GM19395 (cell line): ENCODE data around the gene PHACTR4.
"Not testable (repeated sequence)": the region's sequence is repeated elsewhere in the genome, so short reads cannot be mapped to it uniquely, and the experiment has no call there.

ENCODE experiments used
- ATAC-seq: cut with Tn5 transposase; IDR thresholded peaks from one replicate; pipeline ENCODE4 v1.9.1; 2021; ENCODE audit warnings: mild to moderate bottlenecking, moderate library complexity; ENCODE audit not compliant: unreplicated experiment

The PHACTR4 gene

DNA sequence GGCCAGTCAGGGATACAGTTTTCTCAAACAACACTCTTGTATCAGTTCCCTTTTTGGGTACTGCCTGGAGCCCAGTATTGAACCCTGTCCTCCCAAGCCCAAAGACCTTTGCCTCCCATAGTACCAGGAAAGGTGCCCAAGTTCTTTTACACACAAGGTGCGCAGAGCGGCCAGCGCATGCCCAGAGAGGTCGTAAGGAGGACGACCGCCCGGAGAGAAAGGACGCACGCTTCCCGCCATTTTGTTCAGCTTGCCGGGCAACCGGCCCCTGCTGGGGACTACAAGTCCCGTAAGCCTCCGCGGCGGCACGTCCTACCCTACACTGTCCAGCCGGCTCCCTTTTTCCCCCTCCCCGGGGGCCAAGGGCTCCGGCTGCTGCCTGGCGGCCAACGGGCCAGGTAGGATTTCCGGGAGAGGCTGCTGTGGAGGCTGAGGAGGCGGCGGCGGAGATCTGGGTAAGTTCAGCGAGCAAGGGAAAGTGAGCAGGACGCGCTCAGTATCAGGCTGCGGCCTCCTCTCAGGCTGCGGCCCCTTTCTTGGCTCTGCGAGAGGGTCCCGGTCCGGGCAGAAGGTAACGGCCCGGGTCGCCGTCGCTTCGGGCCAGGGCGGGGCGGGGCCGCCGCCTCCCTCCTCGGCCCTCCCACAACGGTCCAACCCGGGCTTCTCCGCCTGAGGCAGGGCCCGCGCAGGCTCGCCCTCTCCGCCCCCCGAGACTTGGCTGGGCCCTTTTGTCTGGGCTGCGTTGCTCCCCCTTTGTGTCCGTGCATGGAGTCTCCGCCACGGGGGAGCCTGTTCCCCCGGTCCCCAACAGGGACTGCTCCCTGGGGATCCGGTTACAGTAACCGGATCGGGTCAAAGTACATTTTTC lies at the start of gene PHACTR4:
Gene PHACTR4, plus strand, starts transcription at position 370 of the 868 bp plus-strand sequence. CDS start 37,708 bp downstream, outside the sequence.
- ATAC-seq, result peak; percentile 87

GRCh38 chr1:28322194-28322593 lies 47.3 kb upstream of the PHACTR4 start:
- ATAC-seq, result no peak

GRCh38 chr1:28323720-28324119 lies 45.8 kb upstream of the PHACTR4 start:
- no peak for ATAC-seq

- ATAC-seq, result no peak
These were observed 43.0 kb upstream of the PHACTR4 start for GRCh38 chr1:28326515-28326914.

- ATAC-seq, result no peak
These were observed 42.6 kb upstream of the PHACTR4 start for GRCh38 chr1:28326984-28327383.

GRCh38 chr1:28327431-28327830 lies 42.1 kb upstream of the PHACTR4 start:
- not testable (repeated sequence) for ATAC-seq

DNA sequence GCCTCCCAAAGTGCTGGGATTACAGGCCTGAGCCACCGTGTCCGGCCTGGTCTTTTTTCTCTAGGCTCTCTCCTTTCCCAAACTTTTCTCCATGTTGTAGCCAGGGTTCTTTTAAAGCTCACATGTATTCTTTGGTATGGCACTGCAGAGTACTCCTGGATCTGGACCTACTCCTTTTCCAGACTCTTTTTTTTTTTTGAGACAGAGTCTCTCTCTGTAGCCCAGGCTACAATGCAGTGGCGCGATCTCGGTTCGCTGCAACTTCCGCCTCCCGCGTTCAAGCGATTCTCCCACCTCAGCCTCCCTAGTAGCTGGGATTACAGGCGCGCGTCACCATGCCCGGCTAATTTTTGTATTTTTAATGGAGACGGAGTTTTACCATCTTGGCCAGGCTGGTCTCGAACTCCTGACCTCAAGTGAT lies 41.3 kb upstream of the PHACTR4 start:
- no peak for ATAC-seq

DNA sequence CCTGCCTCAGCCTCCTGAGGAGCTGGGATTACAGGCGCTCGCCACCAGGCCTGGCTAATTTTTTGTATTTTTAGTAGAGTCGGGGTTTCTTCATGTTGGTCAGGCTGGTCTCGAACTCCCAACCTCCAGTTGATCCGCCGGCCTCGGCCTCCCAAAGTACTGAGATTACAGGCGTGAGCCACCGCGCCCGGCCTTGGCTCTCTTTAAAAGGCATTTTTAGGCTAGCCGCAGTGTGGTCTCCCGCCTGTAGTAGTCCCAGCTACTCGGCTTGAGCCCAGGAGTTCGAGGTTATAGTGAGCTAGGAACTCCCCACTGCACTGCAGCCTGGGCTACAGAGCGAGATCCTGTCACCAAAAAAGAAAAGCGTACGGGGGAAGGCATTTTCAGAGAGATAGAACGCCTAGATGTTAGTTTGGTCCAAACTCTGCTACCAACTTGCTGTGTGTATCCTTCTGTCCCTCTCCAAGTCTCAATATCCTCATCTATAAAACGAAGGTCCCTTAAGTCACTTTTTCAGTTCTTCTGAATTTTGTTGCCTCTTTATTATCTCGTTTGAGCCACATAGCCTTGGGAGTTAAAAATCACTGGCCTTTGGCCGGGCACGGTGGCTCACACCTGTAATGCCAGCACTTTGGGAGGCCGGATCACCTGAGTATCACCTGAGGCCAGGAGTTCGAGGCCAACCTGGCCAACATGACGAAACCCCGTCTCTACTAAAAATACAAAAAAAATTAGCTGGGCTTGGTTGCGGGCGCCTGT lies 40.0 kb upstream of the PHACTR4 start:
- no peak for ATAC-seq

DNA sequence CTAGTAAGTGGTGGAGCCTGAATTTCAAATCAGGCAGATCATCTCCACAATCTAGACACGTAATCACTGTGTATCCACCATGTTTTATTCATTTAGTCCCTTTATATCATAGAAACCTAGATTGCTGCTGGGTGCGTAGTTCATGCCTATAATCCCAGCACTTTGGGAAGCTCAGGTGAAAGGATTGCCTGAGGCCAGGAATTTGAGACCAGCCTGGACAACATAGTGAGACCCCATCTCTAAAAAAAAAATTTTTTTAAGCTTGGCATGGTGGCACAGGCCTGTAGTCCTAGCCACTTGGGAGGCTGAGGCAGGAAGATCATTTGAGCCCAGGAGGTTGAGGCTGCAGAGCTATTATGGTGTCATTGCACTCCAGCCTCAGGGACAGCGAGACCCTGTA lies 30.6 kb upstream of the PHACTR4 start:
- ATAC-seq, result no peak

DNA sequence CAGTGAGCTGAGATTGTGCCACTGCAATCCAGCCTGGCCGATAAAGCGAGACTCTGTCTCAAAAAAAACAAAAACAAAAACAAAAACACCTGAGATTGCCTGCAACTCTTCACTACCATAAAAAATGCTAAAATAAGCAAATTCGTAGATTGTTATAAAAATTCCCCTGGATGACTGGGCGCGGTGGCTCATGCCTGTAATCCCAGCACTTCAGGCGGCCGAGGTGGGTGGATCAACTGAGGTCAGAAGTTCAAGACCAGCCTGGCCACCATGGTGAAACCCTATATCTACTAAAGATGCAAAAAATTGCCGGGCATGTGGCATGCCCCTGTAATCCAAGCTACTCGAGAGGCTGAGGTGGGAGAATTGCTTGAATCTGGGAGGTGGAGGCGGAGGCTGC lies 30.0 kb upstream of the PHACTR4 start:
- no peak for ATAC-seq

DNA sequence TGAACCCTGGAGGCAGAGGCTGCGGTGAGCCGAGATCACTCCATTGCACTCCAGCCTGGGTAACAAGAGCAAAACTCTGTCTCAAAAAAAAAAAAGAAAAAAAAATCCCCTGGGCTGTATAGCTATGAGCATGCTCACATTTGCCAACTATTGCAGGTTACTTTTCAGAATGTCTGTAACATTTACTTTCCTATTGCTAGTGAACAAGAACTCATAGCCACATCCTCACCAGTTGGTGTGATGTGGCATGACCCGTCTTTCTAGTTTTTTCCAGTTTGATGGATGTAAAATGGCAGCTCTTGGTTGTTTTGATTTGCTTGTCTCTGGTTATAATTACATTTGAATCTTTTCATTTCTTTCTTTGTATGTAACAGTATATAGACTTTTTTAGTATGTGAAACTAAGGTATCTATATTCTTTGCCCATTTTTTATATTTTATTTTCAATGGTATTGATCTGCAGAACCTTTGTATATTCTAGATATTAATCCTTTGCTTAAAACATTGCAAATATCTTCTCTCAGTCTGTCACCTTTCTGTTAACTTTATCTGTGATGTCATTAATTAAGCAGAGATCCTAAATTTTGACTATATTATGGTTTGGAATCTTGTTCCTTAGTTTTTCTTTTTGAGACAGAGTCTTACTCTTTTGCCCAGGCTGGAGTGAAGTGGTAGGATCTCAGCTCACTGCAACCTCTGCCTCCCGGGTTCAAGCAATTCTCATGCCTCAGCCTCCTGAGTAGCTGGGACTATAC lies 29.1 kb upstream of the PHACTR4 start:
- no peak for ATAC-seq

DNA sequence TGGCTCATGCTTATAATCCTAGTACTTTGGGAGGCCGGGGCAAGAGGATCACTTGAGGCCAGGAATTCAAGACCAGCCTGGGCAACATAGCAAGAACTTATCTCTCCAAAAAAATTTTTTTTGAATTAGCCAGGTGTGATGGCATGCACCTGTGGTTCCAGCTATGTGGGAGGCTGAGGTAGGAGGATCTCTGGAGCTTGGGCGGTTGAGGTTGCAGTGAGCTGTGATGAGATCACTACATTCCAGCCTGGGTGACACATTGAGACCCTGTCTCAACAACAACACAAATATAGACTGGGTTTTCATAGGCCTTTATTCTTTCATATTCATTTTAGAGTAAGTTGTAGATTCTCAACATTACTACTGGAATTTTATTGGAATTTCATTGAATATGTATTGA lies 27.9 kb upstream of the PHACTR4 start:
- ATAC-seq, result no peak

DNA sequence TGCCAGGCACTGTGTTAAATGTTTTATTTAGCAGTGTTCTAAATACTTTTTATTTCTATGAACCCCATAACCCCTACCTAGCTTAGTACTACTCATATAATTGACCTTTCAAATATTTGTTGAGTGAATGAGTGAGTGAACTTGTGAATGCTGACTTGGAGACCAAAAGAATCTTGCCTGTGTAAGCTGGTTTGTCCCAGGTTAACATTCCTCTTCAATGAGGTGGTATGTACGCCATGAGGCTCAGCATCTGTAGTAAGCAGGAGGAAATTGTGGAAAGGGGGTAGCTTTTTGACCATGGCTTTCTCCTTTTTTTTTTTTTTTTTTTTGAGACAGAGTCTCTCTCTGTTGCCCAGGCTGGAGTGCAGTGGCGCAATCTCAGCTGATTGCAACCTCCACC lies 26.1 kb upstream of the PHACTR4 start:
- ATAC-seq, result no peak

- ATAC-seq, result not testable (repeated sequence)
These were observed 16.2 kb upstream of the PHACTR4 start for GRCh38 chr1:28353248-28353810.

GRCh38 chr1:28354121-28354520 lies 15.4 kb upstream of the PHACTR4 start:
- ATAC-seq, result no peak

DNA sequence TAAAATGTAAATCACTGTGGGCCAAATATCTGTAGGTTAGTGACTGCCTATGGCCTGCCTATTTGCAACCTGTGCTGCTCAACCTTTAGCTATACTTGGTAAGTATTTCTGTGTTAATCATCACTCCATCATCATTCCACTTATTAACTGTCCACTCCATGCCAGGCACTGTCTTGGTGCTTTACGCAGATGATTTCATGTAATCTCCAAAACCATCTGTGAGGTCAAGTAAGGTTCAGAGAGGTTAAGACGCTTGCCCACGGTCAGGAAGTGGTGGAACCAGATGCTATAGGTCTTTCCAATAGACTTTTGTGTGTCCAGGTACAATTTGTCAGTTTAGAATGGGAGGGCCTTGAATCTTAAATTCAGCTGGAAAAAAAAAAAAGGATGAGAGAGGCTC lies 10.8 kb upstream of the PHACTR4 start:
- no peak for ATAC-seq

GRCh38 chr1:28359592-28360239 lies 9.8 kb upstream of the PHACTR4 start:
- no peak for ATAC-seq

GRCh38 chr1:28364888-28365287 lies 4.7 kb upstream of the PHACTR4 start:
- no peak for ATAC-seq

- ATAC-seq, result no peak
These were observed 3.7 kb upstream of the PHACTR4 start for GRCh38 chr1:28365864-28366263.

DNA sequence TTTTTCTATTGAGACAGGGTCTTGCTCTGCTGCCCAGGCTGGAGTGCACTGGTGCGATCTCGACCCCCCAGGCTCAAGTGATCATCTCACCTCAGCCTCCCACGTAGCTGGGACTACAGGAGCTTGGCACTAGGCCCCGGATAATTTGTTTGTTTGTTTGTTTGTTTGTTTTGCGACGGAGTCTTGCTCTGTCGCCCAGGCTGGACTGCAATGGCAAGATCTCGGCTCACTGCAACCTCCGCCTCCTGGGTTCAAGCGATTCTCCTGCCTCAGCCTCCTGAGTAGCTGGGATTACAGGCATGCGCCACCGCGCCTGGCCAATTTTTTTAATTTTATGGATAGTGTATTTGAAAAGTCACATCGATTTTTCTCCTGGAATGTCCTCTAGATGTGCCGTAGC lies 932 bp upstream of the PHACTR4 start:
- not testable (repeated sequence) for ATAC-seq
